Suppressor macrophage (primary cell): ENCODE results near the gene CHSY1.

Experiments
- DNase-seq, 4 experiments: peaks; one replicate each; pipeline ENCODE4 v3.0.0-alpha.2; 2020 to 2022

Gene CHSY1

DNA sequence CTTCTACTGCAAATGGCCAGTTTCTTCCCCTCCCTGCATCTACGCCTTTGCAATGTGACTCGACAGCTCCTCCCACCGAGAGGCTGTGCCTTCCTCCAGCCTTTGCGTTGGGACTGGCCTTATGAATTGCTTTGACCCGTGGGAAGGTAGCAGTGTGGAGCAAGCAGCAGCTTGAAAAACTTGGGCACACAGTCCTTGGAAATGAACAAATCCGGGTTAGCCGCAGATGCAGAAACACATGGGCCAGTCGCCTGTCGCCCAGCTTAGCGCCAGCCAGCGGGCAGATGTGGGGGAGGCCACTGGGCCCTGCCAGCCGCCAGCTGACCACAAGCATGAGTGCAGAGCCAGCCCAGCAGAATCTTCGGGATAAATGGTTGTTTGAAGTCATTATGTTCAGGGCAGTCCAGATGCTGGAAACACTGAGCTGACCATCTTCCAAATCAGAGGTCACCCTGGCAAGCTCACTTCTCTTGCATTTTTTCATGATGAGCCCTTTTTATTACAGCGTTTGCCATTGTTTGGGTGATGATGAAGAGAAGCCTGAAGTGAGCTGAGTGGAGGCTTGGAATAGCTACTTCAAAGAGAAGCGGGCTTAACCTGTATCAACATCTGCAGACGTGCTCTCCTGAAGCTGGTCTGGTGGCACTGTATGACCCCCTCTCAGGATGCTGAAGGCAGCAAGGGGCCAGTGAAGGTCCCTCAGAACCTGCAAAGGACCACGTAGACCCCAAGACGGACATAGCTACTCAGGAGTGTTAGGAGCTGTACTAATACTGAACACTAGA lies 15.7 kb upstream of the CHSY1 start:
- no peak for DNase-seq

DNA sequence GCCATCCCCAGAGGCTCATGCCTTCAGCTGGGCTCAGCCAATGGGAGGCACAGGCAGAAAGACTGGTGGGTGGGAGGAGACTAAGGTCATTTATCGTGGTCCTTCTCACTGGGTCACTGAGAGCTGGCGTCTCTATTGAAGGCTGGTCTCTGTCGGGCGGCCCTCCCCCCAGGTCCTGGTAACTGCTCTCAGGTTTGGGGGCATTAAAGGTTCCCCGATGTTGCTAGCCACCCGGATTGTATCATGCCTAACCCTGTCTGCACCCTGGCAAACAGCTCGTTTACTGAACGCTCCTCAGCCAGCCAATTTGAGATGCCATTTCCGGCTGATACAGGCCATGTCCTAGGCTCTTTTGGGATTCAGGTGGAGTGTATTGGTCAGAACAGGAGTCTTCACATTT lies 14.9 kb upstream of the CHSY1 start:
- DNase-seq = no peak

DNA sequence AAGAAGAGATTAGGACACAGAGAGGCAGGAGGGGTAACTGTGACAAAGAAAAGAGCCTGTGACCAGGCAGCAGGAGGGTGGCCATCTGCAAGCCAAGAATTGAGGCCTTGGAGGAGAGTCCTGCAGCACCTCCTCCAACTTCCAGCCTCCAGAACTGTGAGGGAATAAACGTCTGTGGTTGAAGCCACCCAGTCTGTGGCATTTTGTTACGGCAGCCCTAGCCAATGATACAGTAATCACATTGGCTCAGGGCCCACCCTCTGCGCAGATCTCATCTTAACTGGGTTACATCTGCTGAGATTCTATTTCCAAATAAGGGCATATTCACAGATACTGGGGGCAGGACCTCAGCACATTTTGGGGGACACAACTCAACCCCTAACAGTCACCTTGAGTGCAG lies 14.2 kb upstream of the CHSY1 start:
- DNase-seq = no peak

DNA sequence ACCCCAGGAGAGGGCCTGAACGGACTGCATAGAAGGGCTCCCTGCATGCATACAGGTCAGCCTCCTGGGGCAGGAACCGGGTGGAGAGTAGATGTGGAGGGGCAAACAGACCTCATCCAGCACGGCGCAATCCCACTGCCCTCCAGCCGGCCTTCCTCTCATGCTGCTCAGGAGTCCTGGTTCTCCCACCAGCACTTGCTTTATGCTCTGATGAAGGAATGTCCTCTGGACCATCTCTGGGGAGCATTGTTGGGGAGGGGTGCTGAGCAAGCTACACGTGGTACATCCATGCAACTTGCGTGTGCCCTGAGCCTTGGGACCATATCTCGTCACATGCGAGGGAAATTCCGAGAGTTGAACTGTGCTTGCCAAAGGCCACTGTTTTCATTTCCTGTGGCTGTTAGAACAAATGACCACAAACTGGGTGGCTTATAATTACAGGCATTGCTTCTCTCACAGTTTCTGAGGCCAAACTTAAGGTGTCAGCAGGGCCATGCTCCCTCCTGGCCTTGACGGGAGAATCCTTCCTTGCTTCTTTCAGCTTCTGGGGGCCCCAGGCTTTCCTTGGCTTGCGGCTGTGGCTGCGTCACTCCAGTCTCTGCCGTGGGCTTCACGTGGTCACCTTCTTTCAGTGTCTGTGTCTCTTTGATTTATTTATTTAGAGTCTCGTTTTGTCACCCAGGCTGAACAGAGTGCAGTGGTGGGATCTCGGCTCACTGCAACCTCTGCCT lies 13.2 kb upstream of the CHSY1 start:
- DNase-seq = peak in 2 of 4 experiments; percentile 30 to 34

DNA sequence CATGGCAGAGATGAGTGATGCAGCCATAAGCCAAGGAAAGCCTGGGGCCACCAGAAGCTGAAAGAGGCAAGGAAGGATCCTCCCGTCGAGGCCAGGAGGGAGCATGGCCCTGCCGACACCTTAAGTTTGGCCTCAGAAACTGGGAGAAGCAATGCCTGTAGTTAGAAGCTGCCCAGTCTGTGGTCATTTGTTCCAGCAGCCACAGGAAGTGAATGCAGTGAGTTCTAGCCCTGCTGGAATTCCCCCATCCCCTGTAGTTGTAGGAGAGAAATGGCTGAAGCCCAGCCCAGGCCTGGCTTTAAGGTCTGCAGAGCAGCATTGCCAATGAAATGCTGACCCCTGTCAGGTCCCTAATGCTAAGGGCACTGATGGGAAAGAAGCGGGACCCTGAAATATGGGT lies 12.2 kb upstream of the CHSY1 start:
- peak in 3 of 4 experiments; percentile 32 to 54 (median 43) for DNase-seq

DNA sequence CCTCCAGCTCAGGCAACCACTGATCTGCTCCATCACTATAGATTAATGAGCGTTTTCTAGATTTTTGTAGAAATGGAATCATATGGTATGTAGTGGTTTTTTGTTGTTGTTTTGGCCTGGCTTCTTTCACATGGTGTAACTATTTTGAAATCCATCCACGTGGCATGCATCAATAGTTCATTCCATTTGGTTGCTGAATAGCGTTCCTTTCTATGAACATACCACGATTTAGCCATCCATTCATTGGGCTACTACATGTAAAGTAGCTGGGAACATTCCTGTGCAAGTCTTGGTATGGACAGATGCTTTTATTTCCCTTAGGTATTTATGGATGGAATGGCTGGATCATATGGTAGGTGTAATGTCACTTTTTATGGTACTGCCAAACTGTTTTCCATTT lies 10.7 kb upstream of the CHSY1 start:
- no peak for DNase-seq

GRCh38 chr15:101258238-101259144 lies 6.6 kb upstream of the CHSY1 start:
- DNase-seq = peak; percentile 80 to 90 (median 81)

- peak in 1 of 4 experiments; percentile 29 for DNase-seq
Measured at GRCh38 chr15:101256757-101257156, 4.9 kb upstream of the CHSY1 start.

DNA sequence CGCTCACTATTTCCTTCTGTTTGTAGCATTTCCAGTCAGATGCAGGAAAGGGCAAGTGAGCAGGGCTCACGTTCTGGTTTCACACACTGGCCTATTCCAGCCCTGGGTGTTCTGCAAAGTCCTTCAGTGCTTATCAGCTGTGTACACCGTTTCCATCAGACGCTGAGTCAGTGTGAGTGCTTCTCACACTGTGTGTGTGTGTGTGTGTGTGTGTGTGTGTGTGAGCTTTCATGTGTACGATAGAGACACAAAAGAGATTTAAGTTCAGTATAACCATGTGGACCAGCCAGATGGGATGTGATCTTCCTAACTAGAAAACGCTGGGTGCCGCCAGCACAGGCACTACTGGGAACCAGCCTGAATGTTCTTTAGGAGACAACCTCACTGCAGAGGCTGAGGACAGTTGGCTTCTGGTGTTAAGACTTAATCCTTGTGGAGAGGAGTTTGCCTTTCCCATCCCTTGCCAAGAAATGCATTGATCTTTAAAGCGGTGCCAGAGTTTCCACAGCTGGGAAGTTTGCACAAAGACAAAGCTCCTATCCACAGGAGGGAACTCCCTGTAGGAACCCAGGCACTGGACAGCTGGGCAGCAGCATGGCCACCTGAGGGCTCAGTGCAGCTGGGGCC lies 3.9 kb upstream of the CHSY1 start:
- peak in 3 of 4 experiments; percentile 24 to 44 (median 25) for DNase-seq

DNA sequence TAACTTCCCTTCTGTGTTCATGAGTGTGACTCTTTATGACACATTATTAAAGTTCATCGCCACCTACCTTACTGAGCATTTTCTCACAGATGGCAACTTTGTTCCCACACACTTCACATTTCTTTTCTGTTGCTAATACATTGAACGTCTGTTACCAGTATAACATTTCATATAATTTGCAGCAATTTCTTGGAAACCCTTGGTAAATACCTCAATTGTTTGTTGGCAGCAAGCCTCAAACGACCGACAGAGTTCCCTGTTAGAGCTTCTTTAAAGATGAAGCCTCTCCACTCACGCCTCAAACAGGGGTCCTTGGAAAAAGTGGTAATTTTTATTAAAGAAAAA lies 3.2 kb upstream of the CHSY1 start:
- peak in 2 of 4 experiments; percentile 29 to 63 for DNase-seq

DNA sequence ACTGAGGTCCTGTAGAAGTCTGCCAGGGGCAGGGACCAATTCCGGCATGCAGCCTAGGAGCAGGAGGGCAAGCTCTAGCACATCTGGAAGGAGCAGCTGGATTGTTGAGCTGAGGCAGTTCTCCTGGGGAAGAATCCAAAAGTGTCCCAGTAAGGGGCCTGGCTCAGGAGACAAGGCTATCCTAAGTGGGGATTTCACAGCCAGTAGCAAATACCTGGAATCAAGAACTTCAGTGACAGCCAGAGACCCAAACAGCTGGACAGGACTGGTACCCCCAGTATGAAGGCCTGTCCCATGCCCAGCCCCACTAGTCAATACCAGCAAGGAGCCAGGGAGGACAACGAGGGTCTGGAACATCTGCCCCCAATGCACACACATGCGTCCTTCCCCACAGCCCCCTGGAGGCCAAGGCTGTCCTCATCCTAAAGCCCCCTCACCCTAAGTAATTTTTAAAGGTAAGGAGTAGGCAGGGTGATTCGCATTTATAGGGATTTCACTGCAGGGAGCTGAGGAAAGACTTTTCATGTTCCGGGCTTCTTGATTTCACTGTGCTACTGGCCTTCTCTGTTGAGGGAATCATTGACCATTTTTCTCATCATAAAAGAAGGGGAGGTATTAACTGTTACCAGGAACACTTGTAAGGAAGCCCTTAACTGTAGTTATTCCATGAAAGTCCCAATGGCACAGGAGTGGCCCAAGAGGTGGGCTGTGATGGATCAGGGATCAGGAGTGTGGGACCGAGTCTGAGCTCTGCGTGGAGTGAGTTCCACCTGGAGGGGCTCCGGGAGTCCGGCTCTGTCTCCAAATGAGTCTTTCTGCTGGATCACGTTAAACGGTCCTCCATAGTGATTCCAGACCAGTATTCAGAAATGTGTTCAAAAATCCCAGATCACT lies 2.6 kb upstream of the CHSY1 start:
- DNase-seq = no peak

DNA sequence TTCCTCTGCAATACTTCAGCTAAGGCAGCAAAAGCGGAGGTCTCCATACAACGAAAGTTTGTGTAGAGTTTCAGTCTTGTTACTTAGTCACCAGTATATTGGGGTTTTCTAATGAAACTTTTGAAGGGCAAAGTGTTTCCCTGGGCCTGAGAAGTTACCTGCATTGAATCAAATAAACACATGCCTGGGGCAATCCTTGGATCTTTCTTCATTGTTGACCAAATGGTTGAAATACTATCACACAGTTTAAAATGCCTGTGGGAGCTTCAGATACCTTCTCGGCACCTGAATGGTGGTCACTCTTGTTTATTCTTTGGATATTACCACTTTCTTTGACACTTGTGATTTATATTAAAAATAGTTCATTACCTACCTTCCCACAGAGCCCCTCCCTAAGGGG lies 988 bp upstream of the CHSY1 start:
- DNase-seq = no peak

DNA sequence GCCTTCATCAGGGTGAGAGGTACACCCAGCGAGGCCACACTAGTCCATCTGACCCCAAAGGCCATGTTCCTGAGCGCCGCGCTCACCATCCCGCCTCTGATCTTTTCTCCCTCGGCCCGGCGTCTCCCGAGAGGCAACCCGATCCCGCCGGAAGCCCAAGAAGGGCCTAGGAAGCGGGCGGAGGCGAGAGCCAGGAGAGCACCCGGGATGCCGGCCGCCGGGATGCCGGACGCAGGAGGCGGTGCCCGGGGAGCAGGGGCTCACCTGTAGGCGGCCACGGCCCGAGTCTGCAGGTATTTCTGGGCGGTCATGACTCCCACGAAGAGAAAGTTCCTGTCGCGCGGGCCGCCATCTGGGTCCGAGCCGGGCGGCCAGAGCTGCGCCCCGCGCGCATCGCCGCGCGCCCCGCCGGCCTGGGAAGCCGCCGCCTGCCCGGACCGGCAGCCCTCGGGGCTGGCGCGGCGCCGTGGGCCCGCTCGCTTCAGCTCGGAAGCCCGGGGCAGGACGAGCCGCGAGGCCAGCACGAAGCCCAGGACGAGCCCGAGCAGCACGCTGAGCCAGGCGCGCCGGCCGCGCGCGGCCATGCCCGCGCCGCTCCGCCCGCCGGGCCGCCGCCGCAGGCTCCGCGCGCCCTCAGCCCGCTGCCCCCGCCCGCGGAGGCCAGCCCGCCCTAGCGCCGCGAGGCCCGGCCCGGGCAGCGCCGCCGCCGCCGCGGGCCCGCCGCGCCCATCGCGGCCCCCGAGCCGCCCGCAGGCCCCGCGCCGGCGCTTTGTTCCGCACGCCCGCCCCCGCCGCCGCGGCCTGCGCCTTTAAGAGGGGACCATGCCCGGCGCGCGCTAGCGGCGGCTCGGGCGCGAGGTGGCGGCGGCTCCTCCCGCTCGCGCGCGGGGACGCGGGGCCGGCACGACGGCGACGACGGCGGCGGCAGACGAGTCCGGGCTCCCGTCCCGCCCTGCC lies 697 bp downstream of the CHSY1 start:
- DNase-seq = peak; percentile 74 to 93 (median 84)

GRCh38 chr15:101250341-101250831 lies 1.5 kb downstream of the CHSY1 start:
- DNase-seq = peak in 1 of 4 experiments; percentile 14

DNA sequence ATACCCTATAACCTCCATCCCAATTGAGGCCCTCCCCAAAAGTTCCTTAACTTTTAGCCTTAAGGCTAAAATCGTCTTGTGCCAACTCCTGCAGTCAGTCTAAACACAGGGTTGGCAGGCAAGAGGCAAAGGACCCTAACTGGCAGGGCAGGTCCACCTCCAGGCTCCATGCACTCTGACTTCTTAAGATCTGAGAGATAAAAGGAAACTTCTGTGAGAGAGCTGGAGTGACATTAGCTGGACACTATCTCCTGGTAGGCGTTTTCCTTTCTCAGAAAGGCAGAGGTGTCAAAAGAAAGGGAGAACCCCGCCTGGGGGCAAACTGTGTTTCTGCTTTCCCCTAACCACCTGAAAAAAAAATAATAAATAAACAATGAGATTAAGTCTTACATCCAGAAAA lies 3.6 kb downstream of the CHSY1 start:
- DNase-seq = no peak

- no peak for DNase-seq
Measured at GRCh38 chr15:101246824-101247745, 4.8 kb downstream of the CHSY1 start.

- no peak for DNase-seq
Measured at GRCh38 chr15:101246391-101246790, 5.5 kb downstream of the CHSY1 start.

- DNase-seq = no peak
Measured at GRCh38 chr15:101244889-101245668, 6.8 kb downstream of the CHSY1 start.
